Ammon's horn (tissue), 1 donor: ENCODE data around the gene RIN2.
"Not testable (repeated sequence)": the region's sequence is repeated elsewhere in the genome, so short reads cannot be mapped to it uniquely, and the experiment has no call there.

Experiments used
- DNase-seq: peaks from one replicate; pipeline ENCODE4 v3.0.0-alpha.2; 2016; ENCODE audit warnings: low spot score

The RIN2 gene

DNA sequence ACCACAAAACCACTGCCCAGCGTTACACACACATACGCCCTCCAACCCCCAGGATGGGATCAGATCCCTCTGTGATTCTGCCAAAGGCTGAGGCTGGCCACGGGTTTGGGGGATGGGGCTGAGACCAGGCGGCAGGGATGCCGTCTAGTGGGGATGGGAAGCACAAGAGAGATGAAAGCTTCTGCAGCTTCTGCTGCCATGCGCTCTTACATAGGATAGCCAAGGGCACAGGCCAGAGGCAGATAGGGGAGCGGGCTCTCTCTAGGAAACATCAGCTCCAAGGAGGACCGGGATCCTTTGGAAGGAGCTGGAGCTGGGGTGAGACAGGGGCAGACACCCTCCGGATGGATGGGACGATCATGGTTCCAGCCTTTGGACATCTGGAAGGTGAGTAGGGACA lies 18.7 kb upstream of the RIN2 start:
- no peak for DNase-seq

- DNase-seq, result no peak
Observed at GRCh38 chr20:19740512-19740911, 17.5 kb upstream of the RIN2 start.

DNA sequence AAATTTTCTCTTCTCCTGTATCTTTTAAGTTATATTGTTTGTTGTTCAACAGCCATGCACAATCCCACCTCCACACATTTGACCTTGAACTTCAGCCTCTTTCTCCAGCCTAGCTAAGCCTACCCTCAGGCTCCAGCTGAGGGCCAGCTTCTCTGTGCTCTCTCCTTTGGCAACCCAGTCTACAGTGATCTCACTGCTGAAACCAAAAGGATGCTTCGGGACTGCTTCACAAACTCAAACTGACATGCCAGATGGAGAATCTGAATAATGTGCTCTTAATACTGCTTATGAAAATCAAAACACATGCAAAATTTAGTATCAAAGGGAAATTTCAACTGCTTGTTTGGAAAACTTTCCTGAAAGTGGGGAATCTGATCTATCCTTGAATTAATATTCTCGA lies 16.1 kb upstream of the RIN2 start:
- peak; percentile 36 for DNase-seq

DNA sequence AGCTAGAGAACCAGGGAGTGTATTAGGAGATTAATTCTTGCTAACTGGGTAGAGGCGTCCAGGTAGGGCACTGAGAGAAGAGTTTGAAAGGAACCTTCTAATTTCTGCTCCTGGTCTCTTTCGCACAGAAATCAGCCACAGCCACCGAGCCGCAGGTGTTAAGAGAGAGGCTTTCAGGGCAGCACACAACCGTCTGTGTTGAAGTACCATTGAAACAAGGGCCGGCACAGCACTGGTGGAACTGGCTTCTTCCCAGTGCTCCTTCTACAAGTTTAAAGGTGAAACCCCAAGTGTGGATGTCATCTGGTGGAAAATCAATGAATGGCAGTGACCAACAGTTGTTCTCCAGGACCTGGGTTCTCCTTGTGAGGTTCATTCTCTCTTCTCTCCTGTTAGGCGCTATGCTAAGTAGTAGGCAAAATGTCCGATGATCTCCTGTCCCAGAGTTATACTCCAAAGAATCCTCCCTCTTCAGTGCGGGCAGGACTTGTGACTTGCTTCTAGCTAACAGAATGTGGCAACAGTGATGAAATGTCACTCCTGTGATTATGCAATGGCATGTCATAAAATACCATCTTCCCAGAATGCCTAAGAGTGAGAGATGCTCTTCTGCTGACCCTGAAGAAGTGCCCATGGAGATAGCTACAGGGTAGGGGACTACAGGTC lies 15.0 kb upstream of the RIN2 start:
- DNase-seq, result no peak

- DNase-seq, result no peak
Observed at GRCh38 chr20:19743640-19743995, 14.4 kb upstream of the RIN2 start.

DNA sequence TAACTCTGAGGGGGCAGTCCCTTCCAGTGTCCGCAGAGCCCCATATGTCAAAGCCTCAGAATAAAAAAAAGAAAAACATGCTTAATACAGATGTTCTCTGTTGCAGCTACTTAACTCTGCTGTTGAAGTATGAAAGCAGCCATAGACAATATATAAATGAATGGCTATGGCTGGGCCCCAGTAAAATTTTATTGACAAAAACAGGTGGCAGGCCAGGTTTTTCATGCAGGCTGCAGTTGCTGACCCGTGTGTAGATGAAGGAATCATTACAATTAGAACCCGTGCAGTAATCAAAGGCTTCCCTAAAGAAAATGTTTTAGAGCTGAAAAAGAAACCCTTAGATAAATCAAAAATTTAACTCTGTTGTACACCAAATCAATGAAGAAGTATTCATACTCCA lies 13.0 kb upstream of the RIN2 start:
- no peak for DNase-seq

- no peak for DNase-seq
Observed at GRCh38 chr20:19745584-19745983, 12.5 kb upstream of the RIN2 start.

DNA sequence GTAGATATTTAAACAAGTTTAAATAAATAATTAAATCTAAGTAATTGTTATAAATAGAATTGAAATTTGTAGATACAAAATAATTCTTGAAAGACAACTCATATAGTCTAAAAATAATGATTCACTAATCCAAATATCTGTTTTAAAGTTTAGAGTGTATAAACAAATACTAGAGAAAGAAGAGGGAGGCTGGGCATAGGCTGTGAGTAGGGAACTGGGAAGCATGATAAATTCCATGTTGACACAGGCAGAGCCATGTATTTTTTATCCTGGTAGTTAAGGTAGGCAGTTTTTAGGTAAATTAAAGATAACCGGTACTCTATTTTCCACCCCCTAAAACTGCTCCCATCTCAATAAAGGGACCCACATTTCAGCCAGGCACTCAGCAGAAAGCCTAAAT lies 11.7 kb upstream of the RIN2 start:
- DNase-seq, result no peak

DNA sequence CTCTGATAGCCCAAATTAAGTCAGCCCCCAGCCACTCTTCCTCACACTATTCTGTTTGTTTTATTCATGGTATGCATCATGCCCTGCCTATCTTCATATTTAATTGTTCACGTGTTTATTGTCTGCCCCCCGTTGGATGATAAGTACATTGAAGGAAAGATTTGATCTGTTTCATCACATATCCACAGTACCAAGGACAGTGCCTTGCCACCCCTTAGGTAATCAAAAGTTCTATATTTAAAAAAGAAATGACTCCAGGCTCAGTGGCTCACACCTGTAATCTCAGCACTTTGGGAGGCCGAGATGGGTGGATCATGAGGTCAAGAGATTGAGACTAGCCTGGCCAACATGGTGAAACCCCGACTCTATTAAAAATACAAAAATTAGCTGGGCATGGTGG lies 10.2 kb upstream of the RIN2 start:
- no peak for DNase-seq

DNA sequence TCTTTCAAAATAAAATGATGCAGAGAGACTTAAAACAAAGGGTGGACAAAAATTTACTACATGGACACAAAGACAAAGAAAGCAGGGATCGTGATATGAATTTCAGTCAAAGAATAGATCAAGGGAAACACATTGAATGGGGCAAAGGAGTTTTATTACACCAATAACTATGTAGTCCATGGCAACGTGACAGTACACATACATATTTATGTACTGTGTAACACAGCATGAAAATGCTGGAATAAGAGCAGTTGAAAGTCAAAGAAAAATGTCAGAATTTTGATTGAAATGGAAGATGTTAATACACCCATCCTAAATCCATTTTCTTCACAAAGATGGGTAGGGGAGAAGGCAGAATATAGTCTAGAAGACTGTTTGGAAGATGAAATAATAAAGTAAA lies 9.4 kb upstream of the RIN2 start:
- DNase-seq, result no peak

DNA sequence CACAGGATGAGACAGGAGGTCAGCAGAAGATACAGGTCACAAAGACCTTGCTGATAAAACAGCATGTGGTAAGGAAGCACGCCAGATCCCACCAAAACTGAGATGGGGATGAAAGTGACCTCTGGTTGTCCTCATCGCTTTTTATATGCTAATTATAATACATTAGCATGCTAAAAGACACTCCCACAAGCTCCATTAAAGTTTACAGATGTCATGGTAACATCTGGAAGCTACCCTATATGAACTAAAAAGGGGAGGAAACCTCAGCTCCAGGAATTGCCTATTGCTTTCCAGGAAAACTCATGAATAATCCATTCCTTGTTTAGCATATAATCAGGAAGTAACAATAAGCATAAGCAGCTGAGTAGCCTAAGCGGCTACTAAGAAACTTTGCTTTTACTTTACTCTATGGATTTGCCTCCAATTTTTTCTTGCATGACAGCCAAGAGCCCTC lies 8.4 kb upstream of the RIN2 start:
- DNase-seq, result no peak

DNA sequence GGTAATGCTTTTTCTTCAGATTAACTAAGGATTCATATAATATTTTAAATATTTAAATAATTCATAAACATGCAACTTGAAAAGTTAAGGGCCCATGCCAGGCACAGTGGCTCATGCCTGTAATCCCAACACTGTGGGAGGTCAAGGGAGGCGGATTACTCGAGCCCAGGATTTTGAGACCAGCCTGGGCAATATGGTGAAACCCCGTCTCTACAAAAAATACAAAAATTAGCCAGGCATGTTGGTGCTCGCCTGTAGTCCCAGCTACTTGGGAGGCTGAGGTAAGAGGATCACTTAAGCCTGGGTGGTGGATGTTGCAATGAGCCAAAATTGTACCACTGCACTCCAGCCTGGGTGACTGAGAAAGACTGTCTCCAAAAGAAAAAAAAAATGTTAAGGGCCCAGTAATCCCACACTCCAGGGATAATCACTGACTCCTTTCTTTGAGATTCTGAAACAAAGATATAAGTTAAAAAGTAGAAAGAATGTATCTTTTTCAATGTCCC lies 7.9 kb upstream of the RIN2 start:
- DNase-seq, result no peak

- no peak for DNase-seq
Observed at GRCh38 chr20:19750907-19751636, 7.0 kb upstream of the RIN2 start.

GRCh38 chr20:19754201-19754600 lies 3.9 kb upstream of the RIN2 start:
- DNase-seq, result not testable (repeated sequence)

- DNase-seq, result no peak
Observed at GRCh38 chr20:19756761-19757486, 1.1 kb upstream of the RIN2 start.

DNA sequence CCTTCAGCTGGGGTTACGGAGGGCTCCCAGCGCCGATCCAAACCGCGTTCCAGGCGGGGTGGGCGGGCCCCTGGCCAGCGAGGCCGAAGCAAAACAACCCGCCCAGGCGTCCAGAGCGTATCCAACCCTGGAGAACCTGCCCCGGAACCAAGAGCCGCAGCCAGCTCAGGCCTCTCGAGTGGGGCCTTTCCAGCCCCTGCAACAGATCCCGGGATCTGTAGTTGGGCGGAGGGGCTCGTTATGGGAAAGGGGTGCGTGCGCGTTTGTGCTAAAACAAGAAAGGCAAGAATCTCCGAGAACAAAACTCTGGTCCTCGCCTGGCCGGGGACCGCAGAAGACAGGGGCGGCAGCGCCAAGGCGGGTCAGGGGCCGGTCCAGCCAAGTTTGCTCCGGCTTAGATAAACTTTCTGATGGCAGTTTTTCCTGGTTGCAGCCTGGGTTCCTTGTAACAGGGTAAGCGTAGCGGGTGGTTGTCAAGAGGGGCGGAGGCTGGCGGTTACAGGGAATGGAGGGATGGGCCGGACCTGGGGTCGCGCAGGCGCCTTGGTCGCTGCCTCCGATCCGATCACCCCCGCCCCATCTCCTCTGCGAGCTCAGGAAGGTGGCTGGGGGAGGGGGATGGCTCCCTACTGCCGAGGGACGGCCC lies 448 bp upstream of the RIN2 start:
- DNase-seq, result peak; percentile 89

DNA sequence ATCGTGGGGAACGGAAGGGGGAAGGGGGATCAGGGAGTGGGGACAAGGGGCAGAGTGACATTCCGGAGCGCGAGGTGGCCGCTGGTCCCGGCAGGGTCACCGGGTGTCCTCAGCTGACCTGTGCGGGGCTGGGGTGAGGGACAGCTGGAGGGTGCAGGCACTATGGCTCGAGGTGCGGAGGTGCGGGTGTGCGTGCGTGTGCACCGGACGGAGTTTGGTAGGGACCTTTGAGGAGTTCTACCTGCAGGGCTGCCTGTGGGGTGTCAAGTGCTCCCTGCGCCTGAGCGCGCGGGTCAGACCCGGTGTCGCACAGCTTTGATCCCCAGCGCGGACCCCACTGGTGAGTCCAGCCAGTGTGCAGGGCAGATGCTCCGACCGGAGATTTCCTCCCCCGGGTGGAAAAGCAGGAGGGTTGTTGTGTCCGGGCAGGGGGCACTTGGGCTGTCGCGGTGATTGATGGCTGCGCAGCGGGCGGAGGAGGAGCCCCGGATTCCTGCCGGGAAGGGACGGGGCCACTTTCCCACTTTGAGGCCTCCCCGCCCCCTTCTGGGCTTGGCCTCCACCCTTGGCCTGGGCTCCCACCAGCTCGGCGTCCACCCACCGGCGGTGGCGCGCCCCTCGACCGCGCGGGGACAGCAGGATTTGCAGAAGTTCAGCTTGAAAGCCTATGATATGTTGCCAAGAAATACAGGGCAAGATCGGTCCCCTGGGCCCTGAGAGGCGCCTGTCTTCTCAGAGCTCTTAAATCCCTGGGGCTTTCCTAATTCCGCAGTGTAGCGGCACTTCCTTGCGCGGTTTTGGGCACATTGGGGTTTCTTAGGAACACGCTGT lies 658 bp downstream of the RIN2 start:
- DNase-seq, result peak; percentile 59

GRCh38 chr20:19760371-19760721 lies 2.3 kb downstream of the RIN2 start:
- DNase-seq, result no peak

GRCh38 chr20:19761326-19761725 lies 3.3 kb downstream of the RIN2 start:
- no peak for DNase-seq

DNA sequence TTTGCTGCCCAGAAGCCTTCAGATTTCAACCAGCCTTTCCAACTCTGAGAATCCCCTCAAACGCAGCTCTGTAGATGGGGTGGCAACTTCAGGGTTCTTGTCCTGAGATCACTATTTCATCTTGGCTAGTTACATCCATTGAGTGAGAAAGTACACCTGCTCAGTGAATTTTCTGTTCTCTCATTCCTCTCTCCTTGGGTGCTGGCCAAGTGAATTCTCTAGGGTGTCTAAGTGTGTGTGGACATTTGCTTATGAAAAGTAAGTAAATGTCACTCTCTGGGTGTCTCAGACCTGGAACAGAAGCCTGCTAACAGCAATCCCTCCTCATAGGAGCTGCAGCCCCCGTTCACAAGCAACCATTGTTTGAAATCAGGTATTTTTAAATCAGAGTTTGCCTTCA lies 3.8 kb downstream of the RIN2 start:
- DNase-seq, result no peak

- no peak for DNase-seq
Observed at GRCh38 chr20:19764207-19764606, 6.1 kb downstream of the RIN2 start.

DNA sequence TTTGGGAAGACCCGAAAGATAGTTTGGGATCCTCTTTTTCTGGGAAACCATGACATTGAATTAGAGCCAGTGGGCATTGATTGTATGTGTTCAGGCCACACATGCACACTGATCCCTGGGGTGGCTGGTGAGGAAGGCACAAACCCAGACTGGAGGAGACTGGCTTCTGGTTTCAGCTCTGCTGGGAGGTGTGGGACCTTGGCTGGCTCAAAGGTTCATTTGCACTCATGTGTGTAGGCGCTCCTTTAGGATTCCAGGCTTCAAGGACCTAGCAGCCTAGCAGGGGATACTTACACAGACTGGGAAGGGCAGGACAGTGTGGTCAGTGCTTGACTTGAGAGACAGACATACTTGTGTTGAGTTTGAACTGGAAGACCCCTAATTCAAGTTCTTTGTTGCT lies 7.2 kb downstream of the RIN2 start:
- no peak for DNase-seq
